SK-N-SH treated with all-trans-retinoic acid at 6 μM for 48 hours (cell line): Measurements from ENCODE around the gene RASAL1.

Experiments used
- ATAC-seq: fragments of 200-7000 bp; cut with Tn5 transposase; 3 replicates; pipeline ENCODE4 v1.9.1; 2020; ENCODE audit warnings: mild to moderate bottlenecking, moderate library complexity
- ARNTL ChIP-seq: fragments of 450-650 bp; formaldehyde crosslinking; IDR thresholded peaks from 2 replicates; pipeline ENCODE4 v1.5.0; 2020; ENCODE audit warnings: low read depth, mild to moderate bottlenecking, moderate library complexity, borderline replicate concordance
- BACH2 ChIP-seq: fragments of 250-450 bp; sonication (Bioruptor Pico); IDR thresholded peaks from 2 replicates; pipeline ENCODE4 v1.9.0; 2021; ENCODE audit warnings: mild to moderate bottlenecking, borderline replicate concordance
- CSDC2 ChIP-seq: fragments of 250-450 bp; sonication (Bioruptor Pico); IDR thresholded peaks from 2 replicates; pipeline ENCODE4 v1.5.0; 2020; ENCODE audit warnings: mild to moderate bottlenecking, moderate library complexity
- ESRRG ChIP-seq: fragments of 250-450 bp; sonication (Bioruptor Pico); IDR thresholded peaks from 2 replicates; pipeline ENCODE4 v1.6.1; 2021; ENCODE audit warnings: mild to moderate bottlenecking
- GLIS3 ChIP-seq: fragments of 250-450 bp; sonication (Bioruptor Pico); IDR thresholded peaks from 2 replicates; pipeline ENCODE4 v1.5.0; 2020; ENCODE audit warnings: mild to moderate bottlenecking, moderate library complexity
- ISL1 ChIP-seq: fragments of 250-450 bp; sonication (Bioruptor Pico); IDR thresholded peaks from 2 replicates; pipeline ENCODE4 v2.1.2; 2022; ENCODE audit warnings: mild to moderate bottlenecking, moderate library complexity
- OSR1 ChIP-seq: fragments of 250-450 bp; sonication (Bioruptor Pico); IDR thresholded peaks from 2 replicates; pipeline ENCODE4 v1.8.0; 2022; ENCODE audit warnings: moderate library complexity, mild to moderate bottlenecking, inconsistent platforms
- PPARA ChIP-seq: fragments of 250-450 bp; sonication (Bioruptor Pico); IDR thresholded peaks from 2 replicates; pipeline ENCODE4 v1.5.0; 2020; ENCODE audit warnings: mild to moderate bottlenecking, borderline replicate concordance
- RARB ChIP-seq: fragments of 250-450 bp; sonication (Bioruptor Pico); IDR thresholded peaks from 2 replicates; pipeline ENCODE4 v1.8.0; 2021; ENCODE audit warnings: mild to moderate bottlenecking, moderate library complexity
- TOX ChIP-seq: fragments of 250-450 bp; sonication (Bioruptor Pico); IDR thresholded peaks from 2 replicates; pipeline ENCODE4 v1.8.0; 2021; ENCODE audit warnings: mild to moderate bottlenecking, moderate library complexity, borderline replicate concordance
- ZC3H10 ChIP-seq: fragments of 250-450 bp; sonication (Bioruptor Pico); IDR thresholded peaks from 2 replicates; pipeline ENCODE4 v1.5.1; 2021; ENCODE audit warnings: mild to moderate bottlenecking, moderate library complexity
- ZFP3 ChIP-seq: fragments of 250-450 bp; sonication (Bioruptor Pico); IDR thresholded peaks from 2 replicates; pipeline ENCODE4 v1.5.0; 2020; ENCODE audit warnings: mild to moderate bottlenecking, moderate library complexity
- ZFP30 ChIP-seq: fragments of 450-650 bp; formaldehyde crosslinking; IDR thresholded peaks from 2 replicates; pipeline ENCODE4 v1.5.0; 2022; ENCODE audit warnings: mild to moderate bottlenecking, moderate library complexity
- ZNF565 ChIP-seq: fragments of 450-650 bp; formaldehyde crosslinking; conservative IDR thresholded peaks from 2 replicates; pipeline ENCODE4 v1.5.0; 2020; ENCODE audit warnings: low read depth, mild to moderate bottlenecking, moderate library complexity
- ZNF70 ChIP-seq: fragments of 450-650 bp; formaldehyde crosslinking; IDR thresholded peaks from 2 replicates; pipeline ENCODE4 v1.5.0; 2020; ENCODE audit warnings: mild to moderate bottlenecking, moderate library complexity
- ZNF8 ChIP-seq: fragments of 450-650 bp; formaldehyde crosslinking; IDR thresholded peaks from 2 replicates; pipeline ENCODE4 v1.5.0; 2020; ENCODE audit warnings: mild to moderate bottlenecking, moderate library complexity
- TF ChIP-seq, protein P1 (sequence below): fragments of 250-450 bp; sonication (Bioruptor Pico); IDR thresholded peaks from 2 replicates; pipeline ENCODE4 v1.5.0; 2020; ENCODE audit warnings: mild to moderate bottlenecking, moderate library complexity
- TF ChIP-seq, protein P2 (sequence below): fragments of 250-450 bp; sonication (Bioruptor Pico); IDR thresholded peaks from 2 replicates; pipeline ENCODE4 v1.8.0; 2021; ENCODE audit warnings: low read depth, mild to moderate bottlenecking, moderate library complexity, borderline replicate concordance
- TF ChIP-seq, protein P3 (sequence below): fragments of 250-450 bp; sonication (Bioruptor Pico); IDR thresholded peaks from 2 replicates; pipeline ENCODE4 v1.5.1; 2021; ENCODE audit warnings: mild to moderate bottlenecking, moderate library complexity
- TF ChIP-seq, protein P4 (sequence below): fragments of 250-450 bp; sonication (Bioruptor Pico); IDR thresholded peaks from 2 replicates; pipeline ENCODE4 v1.8.0; 2020; ENCODE audit warnings: mild to moderate bottlenecking, moderate library complexity, borderline replicate concordance
- TF ChIP-seq, protein P5 (sequence below): fragments of 250-450 bp; sonication (Bioruptor Pico); IDR thresholded peaks from 2 replicates; pipeline ENCODE4 v1.5.1; 2020; ENCODE audit warnings: low read depth, mild to moderate bottlenecking, moderate library complexity

The RASAL1 gene

DNA sequence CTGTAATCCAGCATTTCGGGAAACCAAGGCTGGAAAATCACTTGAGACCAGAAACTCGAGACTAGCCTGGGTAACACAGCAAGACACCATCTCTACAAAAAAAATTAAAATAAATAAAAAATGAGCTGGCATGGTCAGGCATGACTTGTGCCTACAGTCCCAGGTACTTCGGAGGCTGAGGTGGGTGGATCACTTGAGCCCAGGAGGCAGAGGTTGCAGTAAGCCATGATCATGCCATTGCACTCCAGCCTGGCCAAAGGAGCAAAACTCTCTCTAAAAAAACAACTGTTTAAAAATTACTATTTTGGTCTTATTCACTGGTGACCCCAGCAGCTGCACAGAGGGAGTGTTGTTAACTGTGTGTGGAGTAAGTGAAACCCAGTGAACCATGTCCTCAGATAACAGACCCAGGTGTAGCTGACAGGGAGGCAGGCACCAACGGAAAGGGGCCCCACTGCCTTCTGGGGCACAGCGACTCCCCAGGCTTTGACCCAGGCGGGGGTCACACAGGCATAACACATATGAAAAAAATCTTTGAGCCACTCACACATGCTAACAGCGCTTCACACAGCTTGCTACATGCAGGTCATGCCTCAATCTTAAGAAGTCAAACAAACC lies 37.6 kb upstream of the RASAL1 start:
- ATAC-seq: no peak
- TF ChIP-seq, protein P1, sequence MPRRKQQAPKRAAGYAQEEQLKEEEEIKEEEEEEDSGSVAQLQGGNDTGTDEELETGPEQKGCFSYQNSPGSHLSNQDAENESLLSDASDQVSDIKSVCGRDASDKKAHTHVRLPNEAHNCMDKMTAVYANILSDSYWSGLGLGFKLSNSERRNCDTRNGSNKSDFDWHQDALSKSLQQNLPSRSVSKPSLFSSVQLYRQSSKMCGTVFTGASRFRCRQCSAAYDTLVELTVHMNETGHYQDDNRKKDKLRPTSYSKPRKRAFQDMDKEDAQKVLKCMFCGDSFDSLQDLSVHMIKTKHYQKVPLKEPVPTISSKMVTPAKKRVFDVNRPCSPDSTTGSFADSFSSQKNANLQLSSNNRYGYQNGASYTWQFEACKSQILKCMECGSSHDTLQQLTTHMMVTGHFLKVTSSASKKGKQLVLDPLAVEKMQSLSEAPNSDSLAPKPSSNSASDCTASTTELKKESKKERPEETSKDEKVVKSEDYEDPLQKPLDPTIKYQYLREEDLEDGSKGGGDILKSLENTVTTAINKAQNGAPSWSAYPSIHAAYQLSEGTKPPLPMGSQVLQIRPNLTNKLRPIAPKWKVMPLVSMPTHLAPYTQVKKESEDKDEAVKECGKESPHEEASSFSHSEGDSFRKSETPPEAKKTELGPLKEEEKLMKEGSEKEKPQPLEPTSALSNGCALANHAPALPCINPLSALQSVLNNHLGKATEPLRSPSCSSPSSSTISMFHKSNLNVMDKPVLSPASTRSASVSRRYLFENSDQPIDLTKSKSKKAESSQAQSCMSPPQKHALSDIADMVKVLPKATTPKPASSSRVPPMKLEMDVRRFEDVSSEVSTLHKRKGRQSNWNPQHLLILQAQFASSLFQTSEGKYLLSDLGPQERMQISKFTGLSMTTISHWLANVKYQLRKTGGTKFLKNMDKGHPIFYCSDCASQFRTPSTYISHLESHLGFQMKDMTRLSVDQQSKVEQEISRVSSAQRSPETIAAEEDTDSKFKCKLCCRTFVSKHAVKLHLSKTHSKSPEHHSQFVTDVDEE (CRISPR knock-in tag): no peak
- TF ChIP-seq OSR1: no peak
- no peak for TF ChIP-seq ZNF70 (CRISPR knock-in tag)
- TF ChIP-seq ZFP3 (CRISPR knock-in tag): no peak
- TF ChIP-seq, protein P2, sequence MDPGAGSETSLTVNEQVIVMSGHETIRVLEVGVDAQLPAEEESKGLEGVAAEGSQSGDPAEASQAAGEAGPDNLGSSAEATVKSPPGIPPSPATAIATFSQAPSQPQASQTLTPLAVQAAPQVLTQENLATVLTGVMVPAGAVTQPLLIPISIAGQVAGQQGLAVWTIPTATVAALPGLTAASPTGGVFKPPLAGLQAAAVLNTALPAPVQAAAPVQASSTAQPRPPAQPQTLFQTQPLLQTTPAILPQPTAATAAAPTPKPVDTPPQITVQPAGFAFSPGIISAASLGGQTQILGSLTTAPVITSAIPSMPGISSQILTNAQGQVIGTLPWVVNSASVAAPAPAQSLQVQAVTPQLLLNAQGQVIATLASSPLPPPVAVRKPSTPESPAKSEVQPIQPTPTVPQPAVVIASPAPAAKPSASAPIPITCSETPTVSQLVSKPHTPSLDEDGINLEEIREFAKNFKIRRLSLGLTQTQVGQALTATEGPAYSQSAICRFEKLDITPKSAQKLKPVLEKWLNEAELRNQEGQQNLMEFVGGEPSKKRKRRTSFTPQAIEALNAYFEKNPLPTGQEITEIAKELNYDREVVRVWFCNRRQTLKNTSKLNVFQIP (CRISPR knock-in tag): no peak
- TF ChIP-seq, protein P3, sequence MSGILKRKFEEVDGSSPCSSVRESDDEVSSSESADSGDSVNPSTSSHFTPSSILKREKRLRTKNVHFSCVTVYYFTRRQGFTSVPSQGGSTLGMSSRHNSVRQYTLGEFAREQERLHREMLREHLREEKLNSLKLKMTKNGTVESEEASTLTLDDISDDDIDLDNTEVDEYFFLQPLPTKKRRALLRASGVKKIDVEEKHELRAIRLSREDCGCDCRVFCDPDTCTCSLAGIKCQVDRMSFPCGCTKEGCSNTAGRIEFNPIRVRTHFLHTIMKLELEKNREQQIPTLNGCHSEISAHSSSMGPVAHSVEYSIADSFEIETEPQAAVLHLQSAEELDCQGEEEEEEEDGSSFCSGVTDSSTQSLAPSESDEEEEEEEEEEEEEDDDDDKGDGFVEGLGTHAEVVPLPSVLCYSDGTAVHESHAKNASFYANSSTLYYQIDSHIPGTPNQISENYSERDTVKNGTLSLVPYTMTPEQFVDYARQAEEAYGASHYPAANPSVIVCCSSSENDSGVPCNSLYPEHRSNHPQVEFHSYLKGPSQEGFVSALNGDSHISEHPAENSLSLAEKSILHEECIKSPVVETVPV (CRISPR knock-in tag): no peak
- TF ChIP-seq ZNF565 (CRISPR knock-in tag): no peak
- TF ChIP-seq GLIS3: no peak
- no peak for TF ChIP-seq RARB
- no peak for TF ChIP-seq BACH2 (CRISPR knock-in tag)
- no peak for TF ChIP-seq TOX (CRISPR knock-in tag)
- TF ChIP-seq ZC3H10 (CRISPR knock-in tag): no peak
- TF ChIP-seq, protein P4, sequence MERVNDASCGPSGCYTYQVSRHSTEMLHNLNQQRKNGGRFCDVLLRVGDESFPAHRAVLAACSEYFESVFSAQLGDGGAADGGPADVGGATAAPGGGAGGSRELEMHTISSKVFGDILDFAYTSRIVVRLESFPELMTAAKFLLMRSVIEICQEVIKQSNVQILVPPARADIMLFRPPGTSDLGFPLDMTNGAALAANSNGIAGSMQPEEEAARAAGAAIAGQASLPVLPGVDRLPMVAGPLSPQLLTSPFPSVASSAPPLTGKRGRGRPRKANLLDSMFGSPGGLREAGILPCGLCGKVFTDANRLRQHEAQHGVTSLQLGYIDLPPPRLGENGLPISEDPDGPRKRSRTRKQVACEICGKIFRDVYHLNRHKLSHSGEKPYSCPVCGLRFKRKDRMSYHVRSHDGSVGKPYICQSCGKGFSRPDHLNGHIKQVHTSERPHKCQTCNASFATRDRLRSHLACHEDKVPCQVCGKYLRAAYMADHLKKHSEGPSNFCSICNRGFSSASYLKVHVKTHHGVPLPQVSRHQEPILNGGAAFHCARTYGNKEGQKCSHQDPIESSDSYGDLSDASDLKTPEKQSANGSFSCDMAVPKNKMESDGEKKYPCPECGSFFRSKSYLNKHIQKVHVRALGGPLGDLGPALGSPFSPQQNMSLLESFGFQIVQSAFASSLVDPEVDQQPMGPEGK (CRISPR knock-in tag): no peak
- TF ChIP-seq PPARA (CRISPR knock-in tag): no peak
- TF ChIP-seq ARNTL (CRISPR knock-in tag): no peak
- no peak for TF ChIP-seq ZFP30 (CRISPR knock-in tag)
- no peak for TF ChIP-seq CSDC2 (CRISPR knock-in tag)
- TF ChIP-seq, all 23 proteins: peak for 0

DNA sequence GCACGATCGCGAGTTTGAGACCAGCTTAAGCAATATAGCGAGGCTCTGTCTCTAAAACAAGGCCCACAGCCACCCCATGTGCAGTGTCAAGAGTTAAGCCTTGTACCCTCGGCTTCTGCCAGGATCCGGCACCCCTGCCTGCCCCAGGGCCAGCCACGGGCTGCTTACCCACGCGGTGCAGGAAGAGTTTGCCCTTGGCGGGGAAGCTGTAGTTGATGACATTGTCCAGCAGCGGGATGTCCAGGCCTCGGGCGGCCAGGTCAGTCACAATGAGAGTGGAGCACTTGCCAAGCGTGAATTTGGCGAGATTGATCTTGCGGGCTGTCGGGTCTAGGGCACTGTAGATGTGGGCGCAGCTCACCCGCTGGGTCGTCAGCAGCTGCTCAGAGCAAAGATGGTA lies 36.6 kb upstream of the RASAL1 start:
- TF ChIP-seq, protein P2 (CRISPR knock-in tag): no peak
- TF ChIP-seq, protein P5, sequence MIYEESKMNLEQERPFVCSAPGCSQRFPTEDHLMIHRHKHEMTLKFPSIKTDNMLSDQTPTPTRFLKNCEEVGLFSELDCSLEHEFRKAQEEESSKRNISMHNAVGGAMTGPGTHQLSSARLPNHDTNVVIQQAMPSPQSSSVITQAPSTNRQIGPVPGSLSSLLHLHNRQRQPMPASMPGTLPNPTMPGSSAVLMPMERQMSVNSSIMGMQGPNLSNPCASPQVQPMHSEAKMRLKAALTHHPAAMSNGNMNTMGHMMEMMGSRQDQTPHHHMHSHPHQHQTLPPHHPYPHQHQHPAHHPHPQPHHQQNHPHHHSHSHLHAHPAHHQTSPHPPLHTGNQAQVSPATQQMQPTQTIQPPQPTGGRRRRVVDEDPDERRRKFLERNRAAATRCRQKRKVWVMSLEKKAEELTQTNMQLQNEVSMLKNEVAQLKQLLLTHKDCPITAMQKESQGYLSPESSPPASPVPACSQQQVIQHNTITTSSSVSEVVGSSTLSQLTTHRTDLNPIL: no peak
- TF ChIP-seq ZFP3 (CRISPR knock-in tag) (no peak), RARB (no peak), ZNF70 (CRISPR knock-in tag) (no peak), BACH2 (CRISPR knock-in tag) (no peak), ESRRG (no peak), GLIS3 (no peak), ARNTL (CRISPR knock-in tag) (no peak), ISL1 (CRISPR knock-in tag) (no peak), ZFP30 (CRISPR knock-in tag) (no peak), ZNF565 (CRISPR knock-in tag) (no peak), ZNF8 (no peak), OSR1 (no peak), ZC3H10 (CRISPR knock-in tag) (no peak), PPARA (CRISPR knock-in tag) (no peak)
- TF ChIP-seq, protein P1 (CRISPR knock-in tag): no peak
- TF ChIP-seq, protein P3 (CRISPR knock-in tag): no peak
- TF ChIP-seq, all 23 proteins: peak for 0
- no peak for ATAC-seq
